ENCODE results near the gene PIGN.

Gene PIGN

DNA sequence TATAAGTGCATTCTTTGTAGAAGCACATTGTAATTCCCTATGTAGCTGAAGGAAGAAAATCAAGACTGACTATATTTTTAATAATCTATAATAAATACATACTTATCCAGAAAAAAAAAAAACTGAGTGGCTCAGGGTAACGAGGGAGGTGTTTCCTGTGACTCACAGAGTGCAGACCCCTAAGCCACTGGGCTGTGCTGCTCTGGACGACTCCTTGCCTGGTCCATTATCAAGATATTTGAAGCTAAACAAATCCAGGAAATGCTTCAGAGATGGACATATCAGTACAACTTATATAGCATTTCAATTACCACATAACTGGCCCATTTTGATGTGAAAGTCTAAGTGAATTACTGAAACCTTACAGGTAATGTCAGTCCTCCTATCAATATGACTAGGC, 80.6 kb downstream of the PIGN start:
- no peak for DNase-seq (ENCODE audit: low read depth)

DNA sequence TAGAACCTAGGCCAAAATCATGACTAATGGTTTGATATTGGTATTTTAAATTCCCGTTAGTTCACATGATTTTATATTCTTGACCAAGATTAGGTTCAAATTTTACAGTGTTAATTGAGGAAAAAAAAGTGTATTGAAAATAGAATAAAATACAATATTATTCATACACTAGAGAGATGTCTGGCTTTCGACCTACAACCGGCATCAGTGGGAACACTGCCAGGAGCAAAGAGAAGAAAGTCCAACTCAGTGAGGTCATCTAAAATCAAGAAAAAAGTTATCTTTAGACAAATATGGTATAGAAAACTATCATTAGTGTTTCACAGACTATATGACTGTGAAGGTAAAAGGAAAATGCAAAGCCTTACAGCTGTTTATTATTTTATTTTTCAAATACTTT, 81.5 kb downstream of the PIGN start:
- DNase-seq (ENCODE audit: low read depth), result no peak

DNA sequence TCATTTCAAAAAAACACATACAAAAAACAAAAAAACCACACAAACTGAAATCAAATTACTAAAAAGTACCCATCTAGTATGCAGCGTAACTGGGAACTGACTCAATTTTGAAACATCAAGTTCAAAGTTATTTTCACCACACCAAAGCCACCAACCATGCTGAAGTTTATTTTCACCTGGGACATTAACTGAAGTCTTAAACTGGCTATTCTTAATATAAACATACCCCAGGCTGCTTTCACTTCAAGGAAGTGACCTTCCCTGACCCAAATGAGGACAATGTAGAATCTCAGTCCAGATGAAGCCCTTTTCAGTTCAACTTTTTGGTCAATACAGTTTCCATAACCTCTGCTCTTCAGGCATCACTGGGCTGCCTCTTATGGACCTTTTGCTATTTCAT, 84.6 kb downstream of the PIGN start:
- no peak for DNase-seq (ENCODE audit: low read depth)

DNA sequence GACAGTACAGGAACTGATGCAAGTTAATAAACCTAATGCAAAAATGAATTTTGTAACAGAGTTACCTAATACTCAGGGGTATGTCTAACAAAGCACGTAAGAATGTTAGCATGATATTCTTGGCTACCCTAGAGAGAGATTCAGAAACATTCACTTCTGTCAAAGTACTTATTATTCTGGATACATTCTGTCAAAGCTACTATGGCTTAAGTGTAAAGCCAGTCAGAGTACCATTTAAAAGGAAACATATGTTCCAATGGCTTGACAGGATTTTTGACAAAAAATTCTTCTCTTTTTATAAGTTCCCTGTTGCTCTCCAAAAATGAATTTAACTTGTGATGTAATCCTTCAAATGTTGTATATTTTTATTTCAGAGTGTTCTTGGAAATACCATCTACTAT, 85.5 kb downstream of the PIGN start:
- DNase-seq (ENCODE audit: low read depth), result no peak

DNA sequence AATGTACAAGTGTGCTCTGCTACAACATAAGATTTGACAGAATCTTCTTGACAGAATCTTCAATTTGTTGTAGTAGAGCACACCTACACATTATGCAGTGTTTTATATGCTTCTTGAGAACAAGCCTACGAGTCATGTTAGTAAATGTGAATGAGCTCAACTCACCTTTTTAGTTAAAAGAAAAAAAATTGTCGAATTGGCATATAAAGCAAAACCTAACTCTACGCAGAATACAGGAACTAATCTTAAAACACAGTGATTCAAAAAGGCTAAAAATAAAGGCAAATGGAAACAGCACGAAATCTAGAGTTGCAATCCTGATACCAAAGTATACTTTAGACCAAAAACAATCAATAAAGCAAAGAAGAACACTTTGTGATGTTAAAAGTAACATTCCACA, 87.9 kb downstream of the PIGN start:
- DNase-seq (ENCODE audit: low read depth), result no peak

DNA sequence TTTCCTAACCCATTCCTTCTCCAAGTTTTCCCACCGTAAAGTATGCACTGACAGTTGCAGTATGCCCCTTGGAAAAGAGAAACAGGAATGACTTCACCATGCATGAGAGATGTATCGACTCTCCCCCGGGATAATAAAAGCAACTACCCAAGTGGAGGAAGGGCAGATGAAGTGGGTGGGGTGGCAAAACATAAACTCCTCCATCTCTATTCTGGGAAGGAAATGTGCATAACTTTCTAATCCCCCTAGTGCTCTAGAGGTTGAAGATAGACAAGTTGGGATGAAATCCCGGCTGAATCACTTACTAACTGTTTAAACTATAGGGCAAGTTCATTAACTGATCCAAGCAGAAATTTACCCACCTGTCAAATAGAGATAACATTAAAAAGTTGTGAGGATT, 89.2 kb downstream of the PIGN start:
- no peak for DNase-seq (ENCODE audit: low read depth)

DNA sequence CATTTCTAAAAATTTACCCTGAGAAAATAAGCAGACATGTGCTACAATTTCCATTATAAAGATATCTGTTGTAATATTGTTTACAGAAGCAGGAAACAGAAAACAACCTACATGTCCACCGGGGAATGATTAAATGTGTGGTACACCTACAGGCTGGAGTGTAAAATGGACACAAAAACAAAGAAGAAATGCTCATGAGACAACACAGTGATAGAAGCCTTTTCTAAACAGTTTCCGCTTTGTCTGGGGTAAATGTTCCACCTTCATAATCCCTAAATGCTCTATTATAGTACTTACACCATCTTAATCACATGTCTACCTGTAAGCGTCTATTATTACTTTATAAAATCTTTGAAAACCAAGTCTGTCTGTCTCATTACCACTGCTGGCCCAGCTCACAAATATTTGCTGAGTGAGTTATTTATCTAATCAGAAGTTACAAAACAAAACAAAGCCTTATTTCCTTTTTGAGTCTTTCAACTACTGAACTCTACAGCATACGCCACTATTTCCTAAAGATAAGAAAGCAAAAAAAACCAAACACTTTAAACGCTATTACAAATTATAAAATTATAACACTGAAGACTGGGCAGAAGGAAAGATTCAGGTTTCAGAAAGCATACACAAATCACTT, 95.3 kb downstream of the PIGN start:
- no peak for DNase-seq (ENCODE audit: low read depth)

DNA sequence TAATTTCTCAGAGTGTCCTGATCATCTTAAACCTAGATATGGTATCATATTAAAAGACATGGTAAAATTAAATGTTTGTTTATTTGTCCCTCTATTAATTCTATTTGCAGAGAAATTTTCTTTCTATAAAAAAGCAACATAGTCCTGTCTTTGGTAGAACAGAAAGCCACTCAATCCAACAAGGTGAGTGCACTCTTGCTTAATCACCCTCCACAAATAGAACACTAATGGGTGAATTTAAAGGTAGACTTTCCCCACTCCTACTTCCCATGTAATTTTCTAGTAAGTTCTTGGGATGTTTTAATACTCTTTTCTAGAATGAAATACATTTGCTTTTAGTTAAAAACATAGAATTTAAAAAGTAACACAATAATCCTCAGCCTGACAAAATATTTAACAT, 97.7 kb downstream of the PIGN start:
- no peak for DNase-seq (ENCODE audit: low read depth)

DNA sequence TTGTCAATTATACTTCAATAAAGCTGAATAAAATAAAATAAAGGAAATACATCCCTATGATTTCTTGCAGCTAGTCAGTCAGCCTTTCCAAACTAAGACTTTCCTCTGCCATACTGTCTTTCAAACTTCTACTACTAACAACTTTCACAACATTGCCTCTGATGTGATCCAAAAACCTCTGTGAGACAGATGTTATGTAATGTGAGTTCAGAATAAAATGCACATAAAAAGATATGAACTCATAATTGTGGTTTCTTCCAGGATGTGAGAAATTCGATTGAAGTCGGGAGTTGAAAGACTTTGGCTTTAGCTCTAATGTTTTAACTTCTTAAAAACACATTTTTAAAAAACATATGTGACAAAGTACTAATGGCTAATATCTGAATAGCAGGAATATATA, 98.7 kb downstream of the PIGN start:
- DNase-seq (ENCODE audit: low read depth), result no peak

DNA sequence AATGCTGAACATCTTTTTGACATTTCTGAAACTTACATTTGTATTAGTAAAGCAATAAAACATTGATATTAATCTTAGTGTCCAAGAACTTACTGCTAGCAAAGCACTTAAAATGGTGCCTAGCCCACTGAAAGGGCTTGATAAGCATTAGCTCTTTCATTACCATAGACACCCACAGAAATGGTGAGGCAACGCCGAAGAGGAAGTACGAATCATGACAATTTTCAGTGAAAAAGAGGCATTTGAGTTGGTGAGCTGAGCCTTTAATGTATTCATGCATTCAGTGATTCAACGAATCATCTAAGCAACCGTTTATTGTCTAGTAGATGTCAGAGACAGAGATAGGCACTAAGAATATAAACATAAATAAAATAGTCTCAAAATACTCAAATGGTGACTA, 101.1 kb downstream of the PIGN start:
- DNase-seq (ENCODE audit: low read depth), result no peak

DNA sequence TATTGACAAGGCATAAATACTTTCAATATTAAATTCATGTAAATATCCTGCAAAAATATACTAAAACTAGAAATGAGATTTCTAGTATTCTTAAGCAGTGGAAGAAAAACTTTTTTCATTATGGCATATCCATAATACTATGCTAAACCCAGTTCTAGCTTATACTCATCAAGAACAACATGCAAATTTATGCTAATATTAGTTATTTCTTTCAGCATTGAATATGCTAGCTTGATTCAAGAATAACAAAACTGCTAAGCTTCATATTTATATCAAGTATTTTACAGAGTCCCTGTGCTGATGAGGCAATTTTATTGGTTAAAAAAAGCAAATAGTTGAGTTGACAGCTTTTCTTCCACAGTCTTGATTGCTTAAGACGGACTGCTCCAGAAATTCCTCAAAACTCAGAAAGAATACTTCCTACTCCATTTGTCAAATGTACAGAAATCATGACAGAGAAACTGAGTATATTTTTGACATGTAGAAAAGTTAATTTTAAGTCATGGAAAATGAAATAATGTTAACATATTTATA, 105.0 kb downstream of the PIGN start:
- DNase-seq (ENCODE audit: low read depth), result no peak

DNA sequence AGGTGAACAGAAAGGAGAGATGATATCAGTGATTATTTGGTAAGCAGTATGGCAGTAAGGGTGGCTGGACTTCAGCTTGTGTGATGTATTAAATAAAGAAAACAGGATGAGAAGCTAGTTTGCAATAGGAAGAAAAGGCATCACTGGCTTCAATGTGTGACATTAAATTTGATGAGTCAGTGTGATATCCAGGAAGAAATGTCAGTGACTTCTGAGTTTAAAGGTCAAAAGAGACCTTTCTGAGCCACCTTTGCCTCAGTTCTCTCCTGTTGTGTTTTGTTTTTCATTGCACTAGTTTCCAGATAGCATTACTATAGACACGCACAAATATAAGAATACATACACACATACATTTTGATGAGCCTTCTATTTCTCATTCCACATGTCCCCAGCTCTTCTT, 105.6 kb downstream of the PIGN start:
- no peak for DNase-seq (ENCODE audit: low read depth)

DNA sequence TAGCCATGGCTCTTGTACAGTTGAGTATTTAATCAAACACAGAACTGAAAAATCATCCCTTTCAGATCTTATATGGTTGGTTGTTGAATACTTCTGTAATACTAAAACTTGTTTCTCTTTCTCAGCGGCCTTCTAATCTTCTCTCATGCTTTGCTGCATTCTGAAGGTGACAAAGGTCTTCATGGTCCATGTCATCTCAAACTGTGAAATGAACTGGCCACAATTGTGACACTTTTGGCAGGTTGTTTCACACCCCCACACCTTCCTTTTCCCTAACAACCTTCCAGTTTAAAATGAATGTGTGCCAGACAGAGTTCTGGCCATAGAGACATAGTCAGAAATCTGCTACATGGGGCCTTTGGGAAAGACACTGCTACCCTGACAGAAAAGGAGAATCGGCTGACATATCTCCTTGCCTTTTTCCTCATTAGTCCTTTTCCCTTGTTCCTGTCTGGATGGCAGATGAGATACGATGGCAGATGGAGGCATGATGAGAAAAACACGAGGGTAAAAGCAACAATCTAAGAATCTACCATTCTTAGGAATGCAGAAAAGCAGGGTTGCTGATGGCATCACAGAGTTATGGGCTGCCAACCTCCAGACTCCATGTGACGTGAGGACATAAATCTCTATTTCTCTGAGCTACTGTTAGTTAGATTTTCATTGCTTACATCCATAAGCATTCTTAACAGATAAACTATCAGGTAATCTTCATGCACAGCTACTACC, 106.5 kb downstream of the PIGN start:
- no peak for DNase-seq (ENCODE audit: low read depth)

DNA sequence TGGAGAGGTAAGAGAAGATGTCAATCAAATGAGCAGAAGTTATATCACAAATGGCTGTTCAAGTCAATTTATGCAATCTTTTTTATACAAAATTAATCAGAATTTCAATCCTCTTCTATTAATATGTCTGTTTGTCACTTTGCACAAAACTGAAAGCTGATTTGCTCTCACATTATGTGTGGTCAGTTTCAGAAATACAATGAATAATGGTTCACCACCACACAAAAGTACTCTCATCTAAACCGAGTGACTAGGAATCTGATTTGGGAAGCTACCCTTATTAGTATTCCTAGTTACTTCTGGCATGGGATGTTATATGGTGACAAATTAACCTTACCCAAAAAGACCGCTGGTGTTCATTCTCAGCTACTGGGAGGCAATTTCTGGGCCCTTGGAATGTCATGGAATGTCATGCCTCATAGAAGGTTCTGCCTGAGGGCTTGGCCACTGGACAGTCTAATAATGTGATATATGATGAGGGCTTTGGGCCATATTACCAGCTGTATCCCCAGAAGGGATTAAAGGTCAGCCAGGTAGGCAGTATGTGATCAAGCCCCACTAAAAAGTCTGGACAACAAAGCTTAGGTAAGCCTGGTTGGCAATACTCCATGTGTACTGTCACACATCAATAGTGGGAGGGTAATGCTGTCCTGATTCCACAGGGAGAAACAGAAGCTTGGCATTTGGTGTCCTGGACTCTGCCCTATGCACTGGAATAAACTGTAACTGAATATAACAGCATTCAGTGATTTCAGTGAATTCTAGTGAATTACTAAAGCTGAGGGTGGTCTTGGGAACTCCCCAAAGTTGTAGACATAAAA, 113.2 kb downstream of the PIGN start:
- no peak for DNase-seq (ENCODE audit: low read depth)

DNA sequence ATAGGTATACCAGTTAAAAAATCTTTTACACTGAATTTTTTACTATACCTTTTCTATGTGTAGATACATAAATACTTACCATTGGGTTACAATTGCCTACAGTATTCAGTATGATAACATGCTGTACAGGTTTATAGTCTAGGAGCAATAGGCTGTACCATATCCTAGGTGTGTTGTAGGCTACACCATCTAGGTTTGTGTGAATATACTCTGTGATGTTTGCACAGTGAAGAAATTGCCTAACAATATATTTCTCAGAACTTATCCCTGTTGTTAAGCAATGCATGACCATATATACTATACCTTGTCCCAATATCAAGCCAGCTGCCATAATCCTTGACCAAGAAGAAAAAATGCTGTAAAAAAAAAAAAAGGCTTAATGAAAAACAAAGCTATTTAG, 114.5 kb downstream of the PIGN start:
- no peak for DNase-seq (ENCODE audit: low read depth)

DNA sequence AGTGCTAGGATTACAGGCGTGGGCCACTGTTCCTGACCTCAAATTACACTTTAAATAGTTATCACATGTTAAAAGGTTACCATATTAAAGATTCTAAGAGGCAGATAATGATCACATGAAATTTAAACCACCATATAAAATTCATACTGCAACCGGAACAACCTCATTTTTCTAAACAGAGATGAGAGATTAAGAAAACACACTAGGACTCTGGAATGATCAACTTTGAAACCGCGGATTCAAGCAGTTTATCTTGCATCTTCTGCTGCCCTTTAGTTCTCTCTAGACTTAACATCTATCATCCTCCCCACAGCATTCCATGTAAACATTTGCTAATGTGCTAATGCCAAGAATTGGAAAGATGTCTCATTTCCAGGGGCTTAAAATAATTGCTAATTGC, 115.8 kb downstream of the PIGN start:
- no peak for DNase-seq (ENCODE audit: low read depth)

DNA sequence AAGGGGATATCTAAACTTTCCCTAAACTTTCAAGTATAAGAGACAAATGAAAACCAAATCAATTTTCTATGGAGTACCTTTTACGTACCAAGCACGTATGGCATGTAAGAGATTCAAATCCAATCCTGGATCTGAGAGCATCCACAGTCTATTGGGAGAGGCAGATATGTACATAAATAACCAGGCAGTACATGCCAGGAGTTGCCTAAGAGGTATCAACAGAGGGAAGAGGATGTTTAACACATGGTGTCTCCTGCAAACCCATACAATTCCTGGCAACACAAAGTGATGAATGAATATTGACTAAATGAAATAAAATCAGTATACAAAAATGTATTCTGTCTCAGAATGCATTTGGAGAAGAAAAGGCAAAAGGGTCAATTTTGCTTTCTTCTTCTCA, 116.6 kb downstream of the PIGN start:
- no peak for DNase-seq (ENCODE audit: low read depth)

DNA sequence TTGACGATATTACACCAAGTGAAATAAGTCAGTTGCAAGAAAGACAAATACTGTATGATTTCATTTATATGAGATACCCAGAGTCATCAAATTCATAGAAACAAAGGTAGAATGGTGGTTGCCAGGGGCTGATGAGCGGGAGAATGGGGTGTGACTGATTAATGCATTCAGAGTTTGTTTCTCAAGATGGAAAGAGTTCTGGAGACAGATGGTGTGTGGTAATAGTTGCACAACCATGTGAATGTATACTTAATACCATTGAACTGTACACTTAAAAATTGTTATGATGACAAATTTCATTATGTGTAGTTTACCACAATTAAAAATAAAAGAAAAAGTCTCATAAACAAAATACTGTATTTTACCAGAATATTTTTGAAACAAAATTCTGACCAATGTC, 117.3 kb downstream of the PIGN start:
- no peak for DNase-seq (ENCODE audit: low read depth)

DNA sequence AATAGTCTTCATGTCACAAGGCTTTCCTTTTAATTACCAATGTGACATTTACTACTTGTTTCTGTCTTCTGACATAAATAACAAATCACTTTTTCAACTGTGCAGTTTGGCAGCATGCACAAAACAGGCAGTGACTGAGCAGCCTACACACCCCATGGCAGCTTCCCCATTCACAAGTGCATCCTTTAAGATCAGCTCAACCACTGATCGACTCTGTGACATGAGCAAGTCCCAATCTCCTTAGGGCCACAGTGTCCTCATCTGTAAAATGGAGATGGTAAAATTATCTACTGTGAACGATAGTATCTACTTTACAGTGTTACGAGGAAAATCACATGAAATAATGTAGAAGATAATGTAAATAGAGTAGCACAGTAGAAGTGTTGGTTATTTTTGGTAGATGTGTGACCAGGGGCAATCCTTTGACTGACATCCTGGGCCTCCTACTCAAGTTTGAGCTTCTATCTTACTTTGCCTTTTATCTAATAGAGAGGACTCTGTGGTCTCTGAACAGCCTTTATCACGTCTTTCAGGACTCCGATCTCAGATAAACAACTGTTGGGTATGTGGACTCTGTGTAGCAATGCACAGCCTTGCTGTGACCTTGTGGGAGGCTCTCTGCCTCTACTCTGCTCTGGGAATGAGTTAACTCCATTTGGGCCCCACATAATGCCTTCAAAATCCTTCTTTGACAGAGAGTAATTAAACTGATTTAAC, 120.6 kb downstream of the PIGN start:
- DNase-seq (ENCODE audit: low read depth), result no peak

DNA sequence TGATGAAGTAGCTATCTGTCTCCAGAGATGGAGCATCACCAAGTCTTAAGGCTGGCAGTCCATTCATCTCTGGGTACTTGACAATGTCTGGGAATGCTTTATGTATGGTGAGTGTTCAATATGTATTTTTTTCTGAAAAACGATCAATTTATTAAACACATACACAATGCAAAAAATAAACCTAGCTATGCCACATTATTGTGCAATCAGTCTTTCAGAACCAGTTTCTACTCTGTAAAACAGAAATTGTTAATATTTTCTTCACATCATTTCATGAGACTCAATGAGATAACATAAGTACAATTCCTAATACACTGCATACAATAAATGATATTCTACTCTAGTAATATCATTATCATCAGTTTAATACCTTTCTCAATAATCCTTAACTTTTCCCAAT, 122.5 kb downstream of the PIGN start:
- no peak for DNase-seq (ENCODE audit: low read depth)

DNA sequence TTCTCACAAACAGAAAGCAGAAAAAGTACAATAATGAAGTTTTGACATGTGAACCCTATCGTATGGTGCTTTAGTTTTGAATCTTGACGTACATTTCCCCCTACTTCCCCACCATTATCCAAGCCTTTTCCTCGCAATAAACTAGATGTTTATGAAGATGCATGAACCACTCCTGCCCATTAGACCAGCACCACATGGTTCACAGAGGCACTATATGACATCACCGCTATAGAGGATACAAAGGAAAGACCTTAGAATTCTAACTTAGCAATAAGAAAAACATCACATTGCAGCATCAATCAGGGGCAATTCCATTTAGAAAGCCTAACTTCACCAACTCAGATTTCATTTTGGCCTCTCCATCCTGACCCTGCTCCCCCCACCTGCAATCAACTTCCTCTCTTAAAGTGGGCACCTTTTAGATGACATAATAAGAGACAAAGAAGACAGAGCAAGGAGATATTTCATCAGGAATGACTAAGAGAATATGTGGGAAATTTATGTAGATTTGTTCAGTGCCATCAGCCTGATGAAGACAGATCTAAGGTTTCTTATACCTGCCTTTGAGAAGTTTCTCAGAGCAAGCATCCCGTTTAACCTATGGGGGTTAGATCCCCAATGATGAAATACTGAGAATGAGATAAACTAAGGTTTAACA, 124.9 kb downstream of the PIGN start:
- DNase-seq (ENCODE audit: low read depth), result no peak

DNA sequence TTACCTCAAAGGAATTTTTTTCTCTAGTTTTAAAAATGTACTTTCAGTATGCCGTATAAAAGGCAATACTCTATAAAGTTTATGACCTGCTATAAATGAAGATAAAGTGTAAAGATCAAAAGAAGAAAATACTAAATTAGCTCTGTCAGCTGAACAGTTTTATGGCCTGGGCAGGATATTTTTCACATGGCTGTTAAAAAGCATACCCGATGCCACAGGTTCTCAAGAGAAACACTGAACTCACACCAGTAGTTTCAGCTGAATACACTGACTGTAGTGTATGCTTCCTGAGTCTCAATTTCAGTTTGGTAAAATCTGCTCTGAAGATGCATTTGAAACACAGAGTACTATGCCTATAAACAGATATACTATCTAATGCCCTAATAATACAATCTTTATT, 126.0 kb downstream of the PIGN start:
- DNase-seq (ENCODE audit: low read depth), result no peak

Data from activated T-helper 9 cell treated with anti-CD3 and anti-CD28 coated beads, Interleukin-2, amount 50 U/mL, for 16 hours (primary cell).